HL-60 (cell line): ENCODE measurements around the gene HDAC1.

Experiments
- DNase-seq, 2 experiments: peaks; one replicate each; pipeline ENCODE4 v3.0.0-alpha.2; 2010 to 2020; ENCODE audit warnings: low read depth in 1 of 2, low spot score in 1 of 2
- H3K27ac ChIP-seq: fragments of 250-450 bp; sonication (Bioruptor Pico); replicated peaks from 2 replicates; pipeline ENCODE4 v1.5.1; 2020; ENCODE audit warnings: mild to moderate bottlenecking, moderate library complexity
- H3K27me3 ChIP-seq: fragments of 250-450 bp; sonication (Bioruptor Pico); 2 replicates; pipeline ENCODE4 v1.5.1; 2021; ENCODE audit warnings: mild to moderate bottlenecking, moderate library complexity; ENCODE audit not compliant: insufficient read depth, poor library complexity, severe bottlenecking
- H3K4me3 ChIP-seq: replicated peaks from 2 replicates; pipeline ENCODE4 v1.5.1; 2011; ENCODE audit warnings: mild to moderate bottlenecking, control low read depth, low read length; ENCODE audit not compliant: insufficient read depth
- GABPA ChIP-seq: IDR thresholded peaks from 2 replicates; pipeline ENCODE4 v1.6.1; 2012; ENCODE audit warnings: low read depth
- POLR2AphosphoS5 ChIP-seq: IDR thresholded peaks from 2 replicates; pipeline ENCODE4 v1.6.1; 2012; ENCODE audit warnings: low read depth
- SPI1 ChIP-seq: IDR thresholded peaks from 2 replicates; pipeline ENCODE4 v1.6.1; 2012; ENCODE audit warnings: low read depth, mild to moderate bottlenecking, borderline replicate concordance
- TF ChIP-seq, protein P1 (sequence below): IDR thresholded peaks from one replicate; pipeline ENCODE4 v1.5.1; 2011; ENCODE audit warnings: low read length, control low read depth, inconsistent platforms; ENCODE audit not compliant: insufficient read depth
- TF ChIP-seq, protein P2 (sequence below): IDR thresholded peaks from 2 replicates; pipeline ENCODE4 v1.6.1; 2012; ENCODE audit warnings: low read depth; ENCODE audit not compliant: insufficient replicate concordance

The HDAC1 gene

DNA sequence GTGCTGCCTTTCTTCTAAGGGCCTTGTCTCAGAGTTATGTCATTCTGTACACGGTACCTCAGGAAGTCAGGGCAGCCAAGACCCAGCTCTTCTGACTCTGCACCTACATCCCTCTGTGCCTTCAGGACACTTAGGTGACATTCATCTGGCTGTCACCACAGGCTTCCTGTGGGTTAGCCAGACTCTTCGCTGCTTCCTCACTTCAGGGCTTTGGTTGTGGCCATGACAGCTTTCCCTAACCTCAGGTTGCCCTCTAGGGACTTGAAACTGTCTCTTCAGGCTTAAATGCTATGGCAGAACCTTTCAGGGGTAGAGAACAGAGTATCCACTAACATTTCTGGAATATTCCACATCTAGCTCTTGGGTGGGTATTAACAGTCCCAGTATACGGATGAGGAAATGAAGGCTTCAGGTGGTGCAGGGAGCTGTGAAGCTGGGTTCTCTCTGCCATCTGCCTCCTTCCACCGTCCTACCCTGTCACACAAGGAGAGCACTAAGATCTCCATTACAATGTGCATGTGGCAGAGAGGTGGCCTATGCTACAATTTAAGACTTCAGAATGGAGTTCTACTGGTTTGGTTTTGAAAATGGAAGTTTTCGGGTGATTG, 80.4 kb downstream of the HDAC1 start:
- TF ChIP-seq POLR2AphosphoS5, result peak; percentile 53; the same call in 1 of the 2 replicates
- TF ChIP-seq, protein P1, sequence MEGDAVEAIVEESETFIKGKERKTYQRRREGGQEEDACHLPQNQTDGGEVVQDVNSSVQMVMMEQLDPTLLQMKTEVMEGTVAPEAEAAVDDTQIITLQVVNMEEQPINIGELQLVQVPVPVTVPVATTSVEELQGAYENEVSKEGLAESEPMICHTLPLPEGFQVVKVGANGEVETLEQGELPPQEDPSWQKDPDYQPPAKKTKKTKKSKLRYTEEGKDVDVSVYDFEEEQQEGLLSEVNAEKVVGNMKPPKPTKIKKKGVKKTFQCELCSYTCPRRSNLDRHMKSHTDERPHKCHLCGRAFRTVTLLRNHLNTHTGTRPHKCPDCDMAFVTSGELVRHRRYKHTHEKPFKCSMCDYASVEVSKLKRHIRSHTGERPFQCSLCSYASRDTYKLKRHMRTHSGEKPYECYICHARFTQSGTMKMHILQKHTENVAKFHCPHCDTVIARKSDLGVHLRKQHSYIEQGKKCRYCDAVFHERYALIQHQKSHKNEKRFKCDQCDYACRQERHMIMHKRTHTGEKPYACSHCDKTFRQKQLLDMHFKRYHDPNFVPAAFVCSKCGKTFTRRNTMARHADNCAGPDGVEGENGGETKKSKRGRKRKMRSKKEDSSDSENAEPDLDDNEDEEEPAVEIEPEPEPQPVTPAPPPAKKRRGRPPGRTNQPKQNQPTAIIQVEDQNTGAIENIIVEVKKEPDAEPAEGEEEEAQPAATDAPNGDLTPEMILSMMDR, result peak; percentile 8
- peak; percentile 48; the same call in 1 of the 2 replicates for TF ChIP-seq SPI1
- TF ChIP-seq GABPA, result no peak
- no peak overlapping the region; the same call in 1 of the 2 replicates for H3K27ac ChIP-seq
- H3K4me3 ChIP-seq, result no peak overlapping the region
- peak; percentile 38 to 88 for DNase-seq
- no peaks in the 10 kb centered on the region for H3K27me3 ChIP-seq

- Histone ChIP-seq H3K4me3 (no peak overlapping the region), H3K27me3 (no peaks in the 10 kb centered on the region), H3K27ac (no peak overlapping the region)
- TF ChIP-seq GABPA, result no peak
- DNase-seq, result no peak
These were observed 82.2 kb downstream of the HDAC1 start for GRCh38 chr1:32373996-32374592.

DNA sequence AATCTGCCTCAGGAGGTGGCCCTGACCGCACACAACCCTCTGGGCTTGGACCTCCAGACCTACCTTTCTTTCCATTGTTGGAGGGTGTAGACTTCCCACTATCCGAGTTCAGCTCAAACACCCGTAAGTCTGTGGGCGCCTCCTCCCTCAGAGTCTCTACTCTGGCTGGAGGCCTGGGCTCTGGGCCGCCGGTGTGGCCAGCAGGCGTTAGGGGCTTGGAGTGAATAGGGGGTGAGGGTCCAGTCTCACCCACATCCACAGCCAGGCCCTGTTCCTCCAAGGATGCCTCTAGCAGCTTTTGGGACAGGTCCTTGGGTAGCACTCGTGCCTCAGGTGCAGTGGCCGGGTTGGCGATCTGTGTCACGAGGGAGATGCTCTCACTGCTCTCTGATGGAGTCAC, 84.3 kb downstream of the HDAC1 start:
- Histone ChIP-seq H3K27me3 (no peaks in the 10 kb centered on the region), H3K4me3 (no peak overlapping the region), H3K27ac (no peak overlapping the region)
- TF ChIP-seq POLR2AphosphoS5 (no peak), SPI1 (no peak), GABPA (no peak)
- TF ChIP-seq, protein P2, sequence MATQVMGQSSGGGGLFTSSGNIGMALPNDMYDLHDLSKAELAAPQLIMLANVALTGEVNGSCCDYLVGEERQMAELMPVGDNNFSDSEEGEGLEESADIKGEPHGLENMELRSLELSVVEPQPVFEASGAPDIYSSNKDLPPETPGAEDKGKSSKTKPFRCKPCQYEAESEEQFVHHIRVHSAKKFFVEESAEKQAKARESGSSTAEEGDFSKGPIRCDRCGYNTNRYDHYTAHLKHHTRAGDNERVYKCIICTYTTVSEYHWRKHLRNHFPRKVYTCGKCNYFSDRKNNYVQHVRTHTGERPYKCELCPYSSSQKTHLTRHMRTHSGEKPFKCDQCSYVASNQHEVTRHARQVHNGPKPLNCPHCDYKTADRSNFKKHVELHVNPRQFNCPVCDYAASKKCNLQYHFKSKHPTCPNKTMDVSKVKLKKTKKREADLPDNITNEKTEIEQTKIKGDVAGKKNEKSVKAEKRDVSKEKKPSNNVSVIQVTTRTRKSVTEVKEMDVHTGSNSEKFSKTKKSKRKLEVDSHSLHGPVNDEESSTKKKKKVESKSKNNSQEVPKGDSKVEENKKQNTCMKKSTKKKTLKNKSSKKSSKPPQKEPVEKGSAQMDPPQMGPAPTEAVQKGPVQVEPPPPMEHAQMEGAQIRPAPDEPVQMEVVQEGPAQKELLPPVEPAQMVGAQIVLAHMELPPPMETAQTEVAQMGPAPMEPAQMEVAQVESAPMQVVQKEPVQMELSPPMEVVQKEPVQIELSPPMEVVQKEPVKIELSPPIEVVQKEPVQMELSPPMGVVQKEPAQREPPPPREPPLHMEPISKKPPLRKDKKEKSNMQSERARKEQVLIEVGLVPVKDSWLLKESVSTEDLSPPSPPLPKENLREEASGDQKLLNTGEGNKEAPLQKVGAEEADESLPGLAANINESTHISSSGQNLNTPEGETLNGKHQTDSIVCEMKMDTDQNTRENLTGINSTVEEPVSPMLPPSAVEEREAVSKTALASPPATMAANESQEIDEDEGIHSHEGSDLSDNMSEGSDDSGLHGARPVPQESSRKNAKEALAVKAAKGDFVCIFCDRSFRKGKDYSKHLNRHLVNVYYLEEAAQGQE, result no peak
- TF ChIP-seq, protein P1, result no peak
- DNase-seq, result no peak

- DNase-seq, result no peak
- no peak overlapping the region for H3K4me3 ChIP-seq
- no peak overlapping the region for H3K27ac ChIP-seq
- H3K27me3 ChIP-seq, result no peaks in the 10 kb centered on the region
- TF ChIP-seq POLR2AphosphoS5 (no peak), GABPA (no peak), SPI1 (no peak)
- TF ChIP-seq, protein P2, result no peak
- TF ChIP-seq, protein P1, result no peak
These were observed 85.8 kb downstream of the HDAC1 start for GRCh38 chr1:32377541-32378220.
